Endothelial cell of umbilical vein (primary cell): ENCODE measurements around the gene GJD2. TPM values are rescaled to one million over a fixed set of nuclear protein-coding genes. Genes with fewer than 3 reads are reported as not detected.

Experiments used
- BruUV-seq: library from RNA; stranded (reverse); fragments of 400-500 nt; replicated peaks from 2 replicates; lab custom pipeline; 2021; lab: Mats Ljungman, UMichigan
- CTCF ChIA-PET: fragments of 300-600, 350-600 bp; sonication (Branson Sonifier 250); formaldehyde crosslinking; loops from one replicate; lab custom pipeline; 2021; ENCODE audit warnings: antibody characterized with exemption, inconsistent platforms; lab: Charles Lee
- POLR2A ChIA-PET: fragments of 300-600, 350-600 bp; sonication (Branson Sonifier 250); formaldehyde crosslinking; loops from one replicate; lab custom pipeline; 2021; ENCODE audit warnings: antibody characterized with exemption, inconsistent platforms; lab: Charles Lee
- DNase-seq: peaks from one replicate; pipeline ENCODE4 v3.0.0-alpha.2; 2011; ENCODE audit warnings: low read depth, low spot score
- FAIRE-seq: peaks from 2 replicates; lab custom pipeline; 2011; peaks lifted over from hg19 to GRCh38; lab: Jason Lieb, UNC
- H2AFZ ChIP-seq: 2 replicates; pipeline ENCODE4 v1.6.0; 2012; ENCODE audit warnings: low read depth, low read length, control low read depth, inconsistent platforms
- H3K27ac ChIP-seq: 2 replicates; pipeline ENCODE4 v1.5.1; 2011; ENCODE audit warnings: low read depth, mild to moderate bottlenecking, control low read depth, low read length, moderate library complexity; ENCODE audit not compliant: insufficient read depth
- H3K27me3 ChIP-seq, 2 experiments: 2 replicates each; pipeline versions ENCODE4 v1.6.0 to v1.6.1; 2011; ENCODE audit warnings: low read length in 2 of 2, mixed read lengths in 1 of 2; ENCODE audit not compliant: control insufficient read depth in 2 of 2, insufficient read depth in 2 of 2
- H3K36me3 ChIP-seq, 2 experiments: 2 replicates in 1 of 2; 3 replicates in 1 of 2; pipeline ENCODE4 v1.5.1; 2011; ENCODE audit warnings: low read length in 2 of 2, mild to moderate bottlenecking in 1 of 2, moderate library complexity in 1 of 2; ENCODE audit not compliant: control insufficient read depth in 2 of 2, insufficient read depth in 2 of 2; ENCODE audit errors: extremely low read depth in 1 of 2
- H3K4me1 ChIP-seq: 3 replicates; pipeline ENCODE4 v1.5.1; 2011; ENCODE audit warnings: mild to moderate bottlenecking, low read length; ENCODE audit not compliant: control insufficient read depth, insufficient read depth; ENCODE audit errors: extremely low read depth
- H3K4me2 ChIP-seq: 2 replicates; pipeline ENCODE4 v1.6.1; 2011; ENCODE audit warnings: low read length, control low read depth, mixed read lengths; ENCODE audit not compliant: insufficient read depth
- H3K4me3 ChIP-seq, 3 experiments: fragments of 200-600 bp in 1 of 3; sonication (generic), shearing (Covaris generic) in 1 of 3; replicated peaks in 1 of 3; 2 replicates each; pipeline ENCODE4 v1.5.1; 2011 to 2016; ENCODE audit warnings: control low read depth in 3 of 3, low read length in 3 of 3, mild to moderate bottlenecking in 2 of 3, inconsistent platforms in 1 of 3, low read depth in 1 of 3, moderate library complexity in 1 of 3; ENCODE audit not compliant: insufficient read depth in 1 of 3
- H3K79me2 ChIP-seq: 2 replicates; pipeline ENCODE4 v1.6.0; 2012; ENCODE audit warnings: low read length, inconsistent platforms; ENCODE audit not compliant: control insufficient read depth, insufficient read depth
- H3K9ac ChIP-seq: replicated peaks from 2 replicates; pipeline ENCODE3; 2011; ENCODE audit warnings: low read length, control low read depth; ENCODE audit not compliant: insufficient read depth; ENCODE audit errors: extremely low read depth
- H3K9me1 ChIP-seq: replicated peaks from 3 replicates; pipeline ENCODE4 v1.6.0; 2011; ENCODE audit warnings: mild to moderate bottlenecking, low read length; ENCODE audit not compliant: control insufficient read depth, insufficient read depth; ENCODE audit errors: extremely low read depth
- H3K9me3 ChIP-seq: replicated peaks from 2 replicates; pipeline ENCODE4 v1.5.1; 2012; ENCODE audit warnings: low read length, inconsistent platforms; ENCODE audit not compliant: control insufficient read depth, insufficient read depth
- H4K20me1 ChIP-seq: replicated peaks from 2 replicates; pipeline ENCODE3; 2011; ENCODE audit warnings: mild to moderate bottlenecking, low read length; ENCODE audit not compliant: control insufficient read depth, insufficient read depth; ENCODE audit errors: extremely low read depth
- EZH2 ChIP-seq: IDR thresholded peaks from 2 replicates; pipeline ENCODE4 v1.6.1; 2012; ENCODE audit warnings: borderline replicate concordance, low read depth, mild to moderate bottlenecking, moderate library complexity, low read length, inconsistent platforms; ENCODE audit not compliant: severe bottlenecking
- FOS ChIP-seq: IDR thresholded peaks from 2 replicates; pipeline ENCODE4 v1.6.1; 2011; ENCODE audit warnings: mild to moderate bottlenecking, low read length, moderate library complexity, borderline replicate concordance; ENCODE audit not compliant: insufficient read depth
- GATA2 ChIP-seq: IDR thresholded peaks from 2 replicates; pipeline ENCODE4 v1.7.0; 2011; ENCODE audit warnings: low read depth, mild to moderate bottlenecking, moderate library complexity, mixed read lengths, low read length; ENCODE audit not compliant: insufficient read length, insufficient read depth
- JUN ChIP-seq: IDR thresholded peaks from 2 replicates; pipeline ENCODE4 v1.6.1; 2011; ENCODE audit warnings: borderline replicate concordance, low read depth; ENCODE audit not compliant: insufficient read length, insufficient read depth
- MYC ChIP-seq: IDR thresholded peaks from one replicate; pipeline ENCODE4 v1.6.1; 2011; ENCODE audit warnings: mild to moderate bottlenecking, low read depth, low read length
- POLR2A ChIP-seq: IDR thresholded peaks from 2 replicates; pipeline ENCODE4 v1.6.1; 2012; ENCODE audit warnings: low read depth, mild to moderate bottlenecking, control low read depth, low read length
- POLR2AphosphoS5 ChIP-seq: IDR thresholded peaks from 2 replicates; pipeline ENCODE4 v1.6.1; 2012; ENCODE audit warnings: low read depth, mild to moderate bottlenecking, control low read depth, low read length, moderate library complexity; ENCODE audit not compliant: insufficient read depth
- dilution Hi-C: fragments of 300-500 bp; cut with MboI; formaldehyde crosslinking; loops from one replicate; pipeline ENCODE4 v1.15.0; 2019; ENCODE audit warnings: low sequenced_read_pairs; ENCODE audit not compliant: extremely low pct_ligation_motif_present
- intact Hi-C: fragments of 100-400 bp; cut with micrococcal nuclease; formaldehyde crosslinking; loops from one replicate; pipeline ENCODE4 v1.10.0; 2022
- polyA plus RNA-seq, 4 experiments: library from polyadenylated mRNA; depleted of rRNA in 3 of 4; stranded (reverse) in 3 of 4; unstranded in 1 of 4; fragments of >200 nt; gene quantifications; 2 replicates each; pipeline versions ENCODE4 v1.2.1 to v1.2.3, GENCODE V29; 2011 to 2012; ENCODE audit warnings: missing spikeins in 1 of 4
- total RNA-seq: library from RNA; stranded (reverse); gene quantifications from 2 replicates; pipeline ENCODE4 v1.2.3, GENCODE V29; 2021
- TF ChIP-seq, protein P1 (sequence below): IDR thresholded peaks from 2 replicates; pipeline ENCODE4 v1.6.1; 2011; ENCODE audit not compliant: insufficient read depth, insufficient read length
- TF ChIP-seq, protein P2 (sequence below), 2 donors: IDR thresholded peaks; 1 replicate in 1 of 2; 2 replicates in 1 of 2; pipeline ENCODE4 v1.5.1; 2011; ENCODE audit warnings: low read length in 2 of 2, mild to moderate bottlenecking in 2 of 2, moderate library complexity in 2 of 2, control low read depth in 1 of 2, inconsistent platforms in 1 of 2, low read depth in 1 of 2; ENCODE audit not compliant: insufficient read depth in 1 of 2; ENCODE audit errors: extremely low read depth in 1 of 2

The GJD2 gene
- total and polyA plus RNA-seq, 2 donors (not counting 3 experiments of a cell fraction or from before 2014, with no cell fraction given): not detected

GRCh38 chr15:34789326-34789725 lies 34.5 kb upstream of the GJD2 start:
- H4K20me1 ChIP-seq: no peaks in the 10 kb centered on the region
- H3K4me3 ChIP-seq: no peak overlapping the region
- CTCF ChIA-PET: no interaction called here
- H3K9ac ChIP-seq: no peak overlapping the region
- H3K4me1 ChIP-seq: no peaks in the 10 kb centered on the region
- intact Hi-C loops (no loop called here), dilution Hi-C loops (no loop called here)
- no peak for DNase-seq
- no peak for FAIRE-seq
- no peak overlapping the region for H3K4me2 ChIP-seq
- H3K79me2 ChIP-seq: no peaks in the 10 kb centered on the region
- TF ChIP-seq POLR2A (no peak), FOS (no peak), POLR2AphosphoS5 (no peak), JUN (no peak), GATA2 (no peak), EZH2 (no peak), MYC (no peak)
- TF ChIP-seq, protein P1, sequence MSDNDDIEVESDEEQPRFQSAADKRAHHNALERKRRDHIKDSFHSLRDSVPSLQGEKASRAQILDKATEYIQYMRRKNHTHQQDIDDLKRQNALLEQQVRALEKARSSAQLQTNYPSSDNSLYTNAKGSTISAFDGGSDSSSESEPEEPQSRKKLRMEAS: no peak
- TF ChIP-seq, protein P2, sequence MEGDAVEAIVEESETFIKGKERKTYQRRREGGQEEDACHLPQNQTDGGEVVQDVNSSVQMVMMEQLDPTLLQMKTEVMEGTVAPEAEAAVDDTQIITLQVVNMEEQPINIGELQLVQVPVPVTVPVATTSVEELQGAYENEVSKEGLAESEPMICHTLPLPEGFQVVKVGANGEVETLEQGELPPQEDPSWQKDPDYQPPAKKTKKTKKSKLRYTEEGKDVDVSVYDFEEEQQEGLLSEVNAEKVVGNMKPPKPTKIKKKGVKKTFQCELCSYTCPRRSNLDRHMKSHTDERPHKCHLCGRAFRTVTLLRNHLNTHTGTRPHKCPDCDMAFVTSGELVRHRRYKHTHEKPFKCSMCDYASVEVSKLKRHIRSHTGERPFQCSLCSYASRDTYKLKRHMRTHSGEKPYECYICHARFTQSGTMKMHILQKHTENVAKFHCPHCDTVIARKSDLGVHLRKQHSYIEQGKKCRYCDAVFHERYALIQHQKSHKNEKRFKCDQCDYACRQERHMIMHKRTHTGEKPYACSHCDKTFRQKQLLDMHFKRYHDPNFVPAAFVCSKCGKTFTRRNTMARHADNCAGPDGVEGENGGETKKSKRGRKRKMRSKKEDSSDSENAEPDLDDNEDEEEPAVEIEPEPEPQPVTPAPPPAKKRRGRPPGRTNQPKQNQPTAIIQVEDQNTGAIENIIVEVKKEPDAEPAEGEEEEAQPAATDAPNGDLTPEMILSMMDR (IDR thresholded peaks at IDR 0.05; ENCODE audit: extremely low read depth in 1 of 2, insufficient read depth in 1 of 2, low read depth in 1 of 2, low read length in 2 of 2): no peak
- no peaks in the 10 kb centered on the region for H3K9me1 ChIP-seq
- peaks cover 19 to 31% of the 10 kb centered on the region in 2 experiments for H3K27me3 ChIP-seq
- POLR2A ChIA-PET: no interaction called here
- H2AFZ ChIP-seq: no peak overlapping the region
- no TSS peak for BruUV-seq
- H3K27ac ChIP-seq: no peak overlapping the region
- H3K9me3 ChIP-seq: no peaks in the 10 kb centered on the region
- no peaks in the 10 kb centered on the region for H3K36me3 ChIP-seq
